ENCODE data around the gene PPOX.

PPOX gene

GRCh38 chr1:161175771-161176453 lies 9.7 kb downstream of the PPOX start:
- DNase-seq (no peak), ATAC-seq (no peak)

- ATAC-seq = no peak
- no peak for DNase-seq
Measured at GRCh38 chr1:161176468-161177111, 10.4 kb downstream of the PPOX start.

- peak; percentile 98 for DNase-seq
- peak; percentile 88 for ATAC-seq
Measured at GRCh38 chr1:161177112-161177935, 11.1 kb downstream of the PPOX start, which contains the start of gene B4GALT3. Gene B4GALT3, minus strand, starts transcription at chr1:161177507. Its CDS starts 1,447 bp downstream, at chr1:161176060.

- no peak for ATAC-seq
Measured at GRCh38 chr1:161177936-161178244, 11.7 kb downstream of the PPOX start.

GRCh38 chr1:161179698-161180097 lies 13.5 kb downstream of the PPOX start:
- ATAC-seq (no peak), DNase-seq (no peak)

More at GRCh38 chr1:161177936-161178244, 11.7 kb downstream of the PPOX start:
- no peak for DNase-seq

GRCh38 chr1:161180639-161181038 lies 14.4 kb downstream of the PPOX start:
- no peak for DNase-seq
- no peak for ATAC-seq

- ATAC-seq = peak; percentile 69
- peak; percentile 58 for DNase-seq
Measured at GRCh38 chr1:161182214-161182613, 16.0 kb downstream of the PPOX start.

GRCh38 chr1:161185282-161185682 lies 19.1 kb downstream of the PPOX start:
- peak; percentile 71 for DNase-seq
- peak; percentile 61 for ATAC-seq

- DNase-seq = no peak
- no peak for ATAC-seq
Measured at GRCh38 chr1:161185732-161186311, 19.6 kb downstream of the PPOX start.

GRCh38 chr1:161187311-161187710 lies 21.1 kb downstream of the PPOX start:
- ATAC-seq (no peak), DNase-seq (no peak)

- ATAC-seq (no peak), DNase-seq (no peak)
Measured at GRCh38 chr1:161188381-161188780, 22.2 kb downstream of the PPOX start.

GRCh38 chr1:161189036-161189435 lies 22.8 kb downstream of the PPOX start:
- ATAC-seq (no peak), DNase-seq (no peak)

GRCh38 chr1:161190962-161191521 lies 24.8 kb downstream of the PPOX start:
- ATAC-seq (no peak), DNase-seq (no peak)

- DNase-seq = no peak
- ATAC-seq = no peak
Measured at GRCh38 chr1:161191971-161192370, 25.7 kb downstream of the PPOX start.

GRCh38 chr1:161192476-161193465 lies 26.5 kb downstream of the PPOX start:
- ATAC-seq (peak; percentile 82), DNase-seq (peak; percentile 67)

- ATAC-seq (no peak), DNase-seq (no peak)
Measured at GRCh38 chr1:161193561-161194235, 27.5 kb downstream of the PPOX start.

GRCh38 chr1:161195171-161195570 lies 28.9 kb downstream of the PPOX start:
- ATAC-seq (no peak), DNase-seq (no peak)

GRCh38 chr1:161196111-161196510 lies 29.9 kb downstream of the PPOX start:
- no peak for DNase-seq
- no peak for ATAC-seq

GRCh38 chr1:161196521-161197451 lies 30.6 kb downstream of the PPOX start:
- no peak for DNase-seq

More at GRCh38 chr1:161196521-161197451, 30.6 kb downstream of the PPOX start:
- ATAC-seq = no peak

Measured in stimulated activated naive CD8-positive, alpha-beta T cell treated with anti-CD3 and anti-CD28 coated beads, Interleukin-15, Interleukin-2, amounts not matched to agents 100 U/mL and 50 U/mL, for 24 hours (primary cell).